GM12864 (cell line): Measurements from ENCODE around the gene NANOS2.

Source experiments
- DNase-seq: peaks from one replicate; pipeline ENCODE4 v3.0.0-alpha.2; 2011; ENCODE audit warnings: low read depth
- H3K4me3 ChIP-seq: 2 replicates; pipeline ENCODE4 v1.5.1; 2011; ENCODE audit warnings: mild to moderate bottlenecking, low read depth, low read length, control low read depth
- TF ChIP-seq, protein P1 (sequence below): IDR thresholded peaks from 2 replicates; pipeline ENCODE4 v1.5.1; 2011; ENCODE audit warnings: low read depth, mild to moderate bottlenecking, moderate library complexity, low read length, control low read depth, inconsistent platforms; ENCODE audit errors: missing control alignments

The NANOS2 gene

DNA sequence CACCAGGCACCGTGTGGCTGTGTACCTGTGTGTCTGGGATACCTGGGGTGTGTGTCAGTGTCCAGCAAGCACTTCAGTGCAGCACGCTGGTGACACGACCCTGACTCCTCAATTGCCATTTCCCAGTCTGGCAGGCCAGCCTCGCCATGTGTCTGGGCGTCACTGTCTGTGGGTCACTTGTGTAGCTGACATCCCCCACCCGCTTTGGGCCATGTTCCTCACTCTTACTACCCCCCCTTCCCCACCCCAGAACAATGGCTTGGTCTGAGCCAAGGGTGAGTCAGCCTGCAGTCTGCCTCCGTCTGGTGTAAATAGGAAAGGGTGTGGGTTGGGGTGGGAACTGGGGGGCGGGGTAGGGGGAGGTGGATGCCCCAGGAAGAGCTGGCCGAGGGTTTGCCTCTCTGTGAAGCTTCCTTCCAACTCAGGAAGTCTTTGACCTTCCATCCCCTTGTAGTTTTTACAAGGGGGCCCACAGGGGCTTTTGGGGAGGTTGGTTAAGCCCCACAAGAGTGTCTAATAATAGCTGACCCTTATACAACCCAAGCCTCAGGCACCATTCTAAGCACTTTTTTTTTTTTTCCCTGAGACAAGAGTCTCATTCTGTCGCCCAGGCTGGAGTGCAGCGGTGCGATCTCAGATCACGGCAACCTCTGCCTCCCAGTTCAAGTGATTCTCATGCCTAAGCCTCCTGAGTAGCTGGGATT, 41.5 kb upstream of the NANOS2 start:
- TF ChIP-seq, protein P1, sequence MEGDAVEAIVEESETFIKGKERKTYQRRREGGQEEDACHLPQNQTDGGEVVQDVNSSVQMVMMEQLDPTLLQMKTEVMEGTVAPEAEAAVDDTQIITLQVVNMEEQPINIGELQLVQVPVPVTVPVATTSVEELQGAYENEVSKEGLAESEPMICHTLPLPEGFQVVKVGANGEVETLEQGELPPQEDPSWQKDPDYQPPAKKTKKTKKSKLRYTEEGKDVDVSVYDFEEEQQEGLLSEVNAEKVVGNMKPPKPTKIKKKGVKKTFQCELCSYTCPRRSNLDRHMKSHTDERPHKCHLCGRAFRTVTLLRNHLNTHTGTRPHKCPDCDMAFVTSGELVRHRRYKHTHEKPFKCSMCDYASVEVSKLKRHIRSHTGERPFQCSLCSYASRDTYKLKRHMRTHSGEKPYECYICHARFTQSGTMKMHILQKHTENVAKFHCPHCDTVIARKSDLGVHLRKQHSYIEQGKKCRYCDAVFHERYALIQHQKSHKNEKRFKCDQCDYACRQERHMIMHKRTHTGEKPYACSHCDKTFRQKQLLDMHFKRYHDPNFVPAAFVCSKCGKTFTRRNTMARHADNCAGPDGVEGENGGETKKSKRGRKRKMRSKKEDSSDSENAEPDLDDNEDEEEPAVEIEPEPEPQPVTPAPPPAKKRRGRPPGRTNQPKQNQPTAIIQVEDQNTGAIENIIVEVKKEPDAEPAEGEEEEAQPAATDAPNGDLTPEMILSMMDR, result no peak
- no peak overlapping the region for H3K4me3 ChIP-seq
- no peak for DNase-seq

DNA sequence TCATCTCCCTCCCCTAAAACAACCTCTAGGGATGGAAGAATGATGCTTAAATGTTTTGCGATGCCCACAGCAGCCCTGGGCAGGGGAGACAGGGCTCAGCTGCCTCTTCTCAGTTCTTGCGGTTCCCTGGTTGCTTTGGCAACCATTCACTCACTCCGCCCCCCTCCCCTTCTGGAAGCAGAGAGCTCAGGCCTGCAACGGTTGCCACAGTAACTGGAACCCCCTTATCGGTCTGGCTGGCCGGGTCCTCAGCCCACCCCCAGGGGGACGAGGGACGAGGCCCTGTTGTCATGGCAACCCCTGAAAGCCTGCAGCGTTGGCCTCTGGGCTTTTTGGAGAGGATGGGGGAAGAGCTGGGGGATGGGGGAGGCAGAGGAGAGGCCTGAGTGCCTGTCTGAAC, 39.6 kb upstream of the NANOS2 start:
- no peak for DNase-seq
- H3K4me3 ChIP-seq, result no peak overlapping the region
- TF ChIP-seq, protein P1, result no peak

DNA sequence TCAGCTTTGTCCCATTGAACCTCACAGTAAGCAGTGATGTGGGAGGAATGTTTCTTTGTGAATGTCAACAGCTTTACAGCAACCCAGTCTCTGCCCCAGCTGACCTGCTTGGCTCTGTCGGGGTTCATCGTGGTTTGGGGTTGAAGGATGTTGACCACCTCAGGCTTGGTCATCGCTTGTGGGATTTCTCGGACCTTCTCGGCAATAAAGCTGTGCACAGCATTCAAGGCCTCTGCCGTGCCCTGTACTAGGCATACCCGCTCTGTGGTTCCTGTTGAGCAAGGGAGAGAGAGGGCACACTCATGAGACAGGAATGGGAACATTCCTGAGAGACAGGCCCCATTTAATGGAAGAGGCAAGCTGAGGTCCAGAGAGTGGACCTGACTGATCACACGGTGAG, 39.1 kb upstream of the NANOS2 start:
- TF ChIP-seq, protein P1, result no peak
- H3K4me3 ChIP-seq, result peak overlapping the region; percentile 55; the same call in 1 of the 2 replicates
- DNase-seq, result no peak

DNA sequence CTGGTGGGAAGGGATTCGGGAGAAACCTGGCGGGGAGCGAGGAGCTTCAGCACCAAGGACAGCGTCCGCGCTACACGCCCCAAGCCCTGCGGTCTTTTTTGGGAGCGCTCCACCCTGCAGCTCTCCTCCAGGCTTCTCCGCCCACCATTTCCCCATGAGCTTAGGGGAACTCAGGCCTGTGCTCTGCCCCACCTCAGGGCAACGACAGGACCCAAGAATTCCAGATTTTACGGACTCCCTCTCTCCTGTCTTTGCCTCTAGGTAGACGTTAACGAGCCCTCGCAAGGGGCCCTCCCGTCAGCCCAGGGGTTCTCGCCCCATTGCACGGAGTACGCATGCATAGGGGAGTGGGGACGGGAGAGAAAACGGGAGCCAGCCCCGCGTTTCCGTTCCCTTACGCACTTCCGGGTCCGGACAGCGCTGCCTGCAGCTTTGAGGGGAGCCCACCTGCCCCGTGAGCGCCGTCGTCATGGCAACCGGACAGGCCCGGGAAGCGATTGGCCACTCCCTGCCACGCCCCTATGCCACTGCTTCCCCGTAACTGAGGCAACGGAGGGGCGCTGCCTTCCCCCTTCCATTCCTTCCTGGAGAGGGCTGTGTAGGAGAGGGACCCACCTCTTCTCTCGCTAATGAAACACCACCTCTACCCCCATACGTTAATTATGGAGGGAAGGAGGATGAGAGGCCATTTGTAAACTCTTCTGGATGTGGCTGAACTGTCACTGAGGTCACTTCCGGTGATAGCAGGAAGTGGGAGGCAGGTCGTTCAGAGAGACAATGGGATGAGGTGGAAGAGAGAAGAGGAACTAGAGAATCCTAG, 38.3 kb upstream of the NANOS2 start:
- TF ChIP-seq, protein P1, result no peak

DNA sequence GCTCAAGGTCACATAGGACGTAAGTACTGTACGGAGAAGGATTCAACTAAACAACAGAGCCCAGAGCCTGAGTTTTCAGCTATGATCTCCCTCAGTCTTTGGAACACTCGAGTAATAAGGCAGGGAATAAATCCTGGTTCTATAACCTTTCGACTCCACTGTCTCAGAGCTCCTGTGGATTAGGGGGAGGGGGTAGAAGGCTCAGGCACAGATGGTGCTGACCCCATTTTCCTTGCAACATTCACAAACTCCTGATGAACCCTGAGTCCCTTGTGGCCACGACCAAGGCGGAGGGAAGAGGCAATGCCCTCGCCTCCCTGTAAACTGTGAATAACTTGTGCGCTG, 37.7 kb upstream of the NANOS2 start:
- no peak overlapping the region for H3K4me3 ChIP-seq
- DNase-seq, result no peak
- TF ChIP-seq, protein P1, result no peak

More for the DNA sequence above, 38.3 kb upstream of the NANOS2 start:
- DNase-seq, result peak; percentile 31
- H3K4me3 ChIP-seq, result peak overlapping the region; percentile 55

DNA sequence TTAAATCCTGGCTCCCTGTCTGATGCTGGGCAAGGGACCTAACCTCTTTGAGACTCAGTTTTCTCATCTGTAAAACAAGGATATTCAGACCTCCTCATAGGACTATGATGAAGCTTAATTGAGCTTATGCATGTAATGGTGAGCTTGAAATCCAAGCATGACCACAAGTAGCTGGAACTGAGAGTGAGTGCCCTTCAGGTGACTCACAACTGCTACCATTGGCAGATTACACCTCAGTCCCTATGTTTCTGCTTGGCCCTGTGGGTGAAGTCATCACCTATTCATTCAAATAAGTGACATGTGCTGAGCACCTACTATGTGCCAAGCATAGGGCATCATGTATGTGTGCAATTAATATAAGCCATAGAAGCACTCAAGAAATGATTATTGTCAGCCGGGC, 33.3 kb upstream of the NANOS2 start:
- TF ChIP-seq, protein P1, result no peak
- no peak for DNase-seq
- no peak overlapping the region for H3K4me3 ChIP-seq
